RWPE2 (cell line): ENCODE data around the gene F2R.

Experiments
- ATAC-seq: fragments of 200-7000 bp; cut with Tn5 transposase; 3 replicates; pipeline ENCODE4 v1.9.1; 2021; ENCODE audit warnings: low read depth
- DNase-seq: peaks from one replicate; pipeline ENCODE4 v3.0.0-alpha.2; 2020; ENCODE audit warnings: low spot score
- H3K27ac ChIP-seq: fragments of 450-650 bp; 2 replicates; pipeline ENCODE4 v1.5.1; 2017; ENCODE audit warnings: mild to moderate bottlenecking; ENCODE audit not compliant: poor library complexity, severe bottlenecking
- H3K27me3 ChIP-seq: fragments of 250-450 bp; sonication (Bioruptor Pico); 2 replicates; pipeline ENCODE4 v1.5.1; 2021; ENCODE audit warnings: mild to moderate bottlenecking, moderate library complexity; ENCODE audit not compliant: insufficient read depth, poor library complexity, severe bottlenecking
- H3K36me3 ChIP-seq: fragments of 250-450 bp; sonication (Bioruptor Pico); 2 replicates; pipeline ENCODE4 v1.5.1; 2020; ENCODE audit warnings: low read depth, mild to moderate bottlenecking, moderate library complexity
- H3K4me1 ChIP-seq: fragments of 250-450 bp; sonication (Bioruptor Pico); 2 replicates; pipeline ENCODE4 v1.5.1; 2021; ENCODE audit warnings: mild to moderate bottlenecking, moderate library complexity; ENCODE audit not compliant: insufficient read depth, poor library complexity, severe bottlenecking
- H3K4me3 ChIP-seq: fragments of 250-450 bp; sonication (Bioruptor Pico); 2 replicates; pipeline ENCODE4 v1.5.1; 2021; ENCODE audit warnings: mild to moderate bottlenecking, moderate library complexity; ENCODE audit not compliant: severe bottlenecking
- H3K9me3 ChIP-seq: fragments of 250-450 bp; sonication (Bioruptor Pico); 2 replicates; pipeline ENCODE4 v1.5.1; 2021; ENCODE audit warnings: mild to moderate bottlenecking, moderate library complexity; ENCODE audit not compliant: severe bottlenecking
- CTCF ChIP-seq: fragments of 450-650 bp; IDR thresholded peaks from one replicate; pipeline ENCODE4 v1.5.1; 2017; ENCODE audit warnings: mild to moderate bottlenecking, moderate library complexity; ENCODE audit not compliant: poor library complexity, severe bottlenecking

F2R gene

GRCh38 chr5:76732405-76733048 is 16.6 kb downstream of the F2R start:
- Histone ChIP-seq H3K36me3 (peaks cover 8% of the 10 kb centered on the region), H3K27ac (no peak overlapping the region), H3K9me3 (peaks cover 11% of the 10 kb centered on the region), H3K4me3 (no peak overlapping the region), H3K27me3 (no peaks in the 10 kb centered on the region), H3K4me1 (no peaks in the 10 kb centered on the region)
- no peak for DNase-seq
- TF ChIP-seq CTCF, result no peak
- no peak for ATAC-seq

- H3K4me1 ChIP-seq, result no peaks in the 10 kb centered on the region
- ATAC-seq (no peak), DNase-seq (no peak)
- TF ChIP-seq CTCF, result no peak
- no peak overlapping the region for H3K4me3 ChIP-seq
- peaks cover 11% of the 10 kb centered on the region for H3K9me3 ChIP-seq
- H3K36me3 ChIP-seq, result peaks cover 8% of the 10 kb centered on the region
- H3K27ac ChIP-seq, result no peak overlapping the region
- no peaks in the 10 kb centered on the region for H3K27me3 ChIP-seq
Observed at GRCh38 chr5:76733049-76733417, 17.1 kb downstream of the F2R start.

- ATAC-seq (no peak), DNase-seq (no peak)
- H3K4me1 ChIP-seq, result no peaks in the 10 kb centered on the region
- H3K4me3 ChIP-seq, result no peak overlapping the region
- no peak overlapping the region for H3K27ac ChIP-seq
- no peaks in the 10 kb centered on the region for H3K9me3 ChIP-seq
- no peaks in the 10 kb centered on the region for H3K27me3 ChIP-seq
- no peak for TF ChIP-seq CTCF
- H3K36me3 ChIP-seq, result no peaks in the 10 kb centered on the region; the same call in 1 of the 2 replicates
Observed at GRCh38 chr5:76735762-76736545, 20.0 kb downstream of the F2R start.

- Histone ChIP-seq H3K4me1 (no peaks in the 10 kb centered on the region), H3K27ac (no peak overlapping the region), H3K27me3 (no peaks in the 10 kb centered on the region), H3K4me3 (no peak overlapping the region), H3K9me3 (no peaks in the 10 kb centered on the region), H3K36me3 (no peaks in the 10 kb centered on the region; the same call in 1 of the 2 replicates)
- DNase-seq (no peak), ATAC-seq (no peak)
- TF ChIP-seq CTCF, result no peak
Observed at GRCh38 chr5:76736679-76737556, 21.0 kb downstream of the F2R start.
